Measurements from ENCODE around the gene ASTN2. TPM values are rescaled to one million over a fixed set of nuclear protein-coding genes. Genes with fewer than 3 reads are reported as not detected.

Gene ASTN2
- total RNA-seq, 1 experiment from 2014 or later = 11.5 TPM

DNA sequence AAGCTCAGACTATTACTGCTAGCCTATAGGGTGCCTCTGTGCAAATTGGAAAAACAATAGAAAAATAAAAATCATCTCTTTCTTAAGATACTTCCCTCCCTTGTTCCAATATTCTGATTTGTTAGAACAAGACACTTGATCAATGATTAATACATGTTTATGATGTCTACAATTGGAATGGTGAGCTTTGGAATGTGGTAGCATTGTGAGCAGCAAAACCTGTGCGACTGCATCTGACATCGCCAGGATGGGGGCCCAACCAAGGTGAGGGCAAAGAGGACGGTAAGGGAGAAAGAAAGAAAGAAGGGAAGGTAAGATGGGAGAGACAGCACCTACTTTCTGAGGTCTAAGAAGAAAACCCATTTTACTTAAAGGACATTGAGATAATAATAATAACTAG lies 910.8 kb downstream of the ASTN2 start:
- DNase-seq (ENCODE audit: extremely low read depth, low read depth) = no peak

DNA sequence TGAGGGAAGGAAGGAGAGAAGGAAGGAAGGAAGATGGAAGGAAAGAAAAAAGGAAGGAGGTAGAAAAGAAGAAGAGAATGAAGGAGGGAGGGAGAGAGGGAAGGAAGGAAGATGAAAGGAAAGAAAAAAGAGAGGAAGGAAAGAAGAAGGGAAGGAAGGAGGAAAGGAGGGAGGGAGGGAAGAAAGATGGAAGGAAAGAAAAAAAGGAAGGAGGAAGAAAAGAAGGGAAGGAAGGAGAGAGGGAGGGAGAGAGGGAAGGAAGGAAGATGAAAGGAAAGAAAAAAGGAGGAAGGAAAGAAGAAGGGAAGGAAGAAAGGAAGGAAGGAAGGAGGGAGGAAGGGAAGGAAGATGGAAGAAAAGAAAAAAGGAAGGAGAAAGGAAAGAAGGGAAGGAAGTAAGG lies 912.1 kb downstream of the ASTN2 start:
- DNase-seq (ENCODE audit: extremely low read depth, low read depth) = no peak

GRCh38 chr9:116501871-116502270 lies 913.0 kb downstream of the ASTN2 start:
- DNase-seq (ENCODE audit: extremely low read depth, low read depth) = no peak

DNA sequence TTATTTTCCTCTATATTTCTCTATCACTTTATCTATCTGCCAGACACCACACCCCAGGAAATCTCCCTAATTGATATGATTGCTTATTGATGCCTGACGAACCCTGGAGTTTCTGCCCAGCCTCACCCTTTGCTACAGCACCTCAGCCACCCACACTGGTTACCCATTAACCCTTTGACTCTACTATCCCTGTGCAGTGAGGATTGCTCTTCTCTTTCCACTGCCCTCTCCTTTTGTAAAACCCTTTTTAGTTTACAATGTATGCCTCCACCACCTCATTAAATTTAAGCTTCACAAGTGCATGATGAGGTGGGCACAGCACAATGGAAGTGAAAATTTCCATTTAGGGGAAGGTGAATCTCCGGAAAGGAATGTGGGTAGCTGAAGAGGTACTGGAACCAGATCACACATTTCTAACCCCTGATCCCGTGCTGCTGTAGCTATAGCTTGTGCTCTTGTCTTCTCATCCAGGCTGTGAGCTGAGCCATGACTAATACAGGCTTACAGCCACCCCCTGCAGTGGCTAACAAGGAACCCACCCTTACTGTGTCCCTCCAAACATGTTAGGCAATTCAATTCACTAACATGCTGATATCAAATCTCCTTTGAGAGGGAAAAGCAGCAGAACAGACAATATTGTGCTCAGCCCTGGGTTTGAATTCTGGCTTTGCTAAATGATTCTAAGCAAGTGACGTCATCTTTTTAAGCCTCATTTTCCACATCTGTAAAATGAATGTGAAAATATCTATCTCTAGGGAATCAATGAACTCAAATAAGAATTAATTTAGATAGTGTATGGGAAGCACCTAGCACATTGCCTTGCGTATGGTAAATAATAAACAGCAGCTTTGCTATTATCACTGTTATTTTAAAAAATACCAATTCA lies 914.6 kb downstream of the ASTN2 start:
- no peak for DNase-seq (ENCODE audit: extremely low read depth, low read depth)

DNA sequence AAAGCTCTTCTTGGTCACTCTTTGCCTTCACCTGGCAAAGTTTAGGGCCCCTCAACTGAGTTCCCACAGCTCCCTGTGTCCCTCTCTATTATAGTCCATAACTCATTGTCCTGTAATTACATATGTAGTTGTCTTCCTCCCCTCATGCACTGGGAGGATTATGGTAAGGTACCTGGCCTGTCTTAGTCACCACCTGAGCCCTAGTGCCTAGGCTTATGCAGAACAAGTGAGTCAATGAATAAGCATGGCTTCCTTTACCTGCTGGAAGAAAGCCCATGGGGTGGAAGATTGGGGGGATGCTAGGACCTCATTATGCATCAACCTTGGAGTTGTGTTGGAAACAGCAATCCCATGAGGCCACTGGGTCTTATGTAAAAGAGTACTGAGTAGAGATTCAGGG lies 915.4 kb downstream of the ASTN2 start:
- no peak for DNase-seq (ENCODE audit: extremely low read depth, low read depth)

DNA sequence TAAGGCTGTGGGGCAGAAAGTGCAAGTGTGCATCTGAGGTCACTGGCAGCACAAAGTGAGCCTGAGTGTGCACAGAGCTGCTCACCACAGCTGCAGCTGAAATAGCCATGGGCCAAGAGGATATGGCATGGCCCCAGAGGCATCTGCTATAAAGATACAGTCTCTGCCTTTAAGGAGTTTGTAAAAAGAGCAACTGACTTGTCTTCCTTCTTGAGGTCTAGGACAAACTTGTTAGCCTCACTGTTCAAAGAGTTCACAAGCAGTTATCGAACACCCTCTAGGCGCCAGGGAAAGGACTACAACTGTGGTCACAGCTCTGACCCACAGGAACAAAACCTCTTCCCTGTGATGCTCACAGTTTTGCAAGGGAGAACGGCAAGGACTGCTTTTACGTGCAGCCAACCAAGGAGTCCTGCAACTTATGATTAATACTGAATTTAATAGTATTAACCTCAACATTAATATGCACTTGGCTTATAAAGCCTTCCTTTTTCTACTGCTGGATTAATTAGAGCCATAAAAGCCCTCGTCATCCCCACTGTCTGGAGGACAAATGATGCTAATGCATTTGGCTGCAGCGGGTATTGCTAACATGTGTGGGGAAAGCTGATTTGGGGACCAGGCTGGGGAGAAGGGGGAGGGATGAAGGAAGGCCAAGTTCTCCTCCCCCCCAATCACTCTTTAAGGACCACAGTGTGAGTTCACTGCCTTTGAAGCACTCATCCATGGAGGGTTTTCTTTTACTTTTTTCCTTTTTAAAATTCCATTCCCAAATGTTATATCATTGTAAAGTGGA lies 917.6 kb downstream of the ASTN2 start:
- no peak for DNase-seq (ENCODE audit: extremely low read depth, low read depth)

DNA sequence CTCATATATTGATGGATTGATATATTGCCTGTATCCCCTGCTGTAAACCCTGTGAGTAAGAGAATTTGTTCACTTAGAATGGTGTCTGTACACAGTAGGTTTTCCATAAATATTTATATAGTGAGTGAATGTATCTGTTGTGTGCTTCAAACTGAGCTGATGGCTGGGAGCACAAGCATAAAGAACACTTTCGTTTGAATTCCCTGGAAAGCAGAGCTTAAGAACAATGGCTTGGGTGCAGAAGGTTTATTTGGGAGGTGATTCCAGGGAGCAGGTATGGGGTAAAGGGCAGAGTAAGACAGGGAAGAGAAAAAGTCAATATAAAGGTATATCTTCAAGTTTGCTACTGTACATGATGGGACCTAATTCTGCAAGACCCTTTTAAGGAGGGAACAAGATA lies 918.7 kb downstream of the ASTN2 start:
- DNase-seq (ENCODE audit: extremely low read depth, low read depth) = no peak

GRCh38 chr9:116495725-116496124 lies 919.1 kb downstream of the ASTN2 start:
- DNase-seq (ENCODE audit: extremely low read depth, low read depth) = no peak

DNA sequence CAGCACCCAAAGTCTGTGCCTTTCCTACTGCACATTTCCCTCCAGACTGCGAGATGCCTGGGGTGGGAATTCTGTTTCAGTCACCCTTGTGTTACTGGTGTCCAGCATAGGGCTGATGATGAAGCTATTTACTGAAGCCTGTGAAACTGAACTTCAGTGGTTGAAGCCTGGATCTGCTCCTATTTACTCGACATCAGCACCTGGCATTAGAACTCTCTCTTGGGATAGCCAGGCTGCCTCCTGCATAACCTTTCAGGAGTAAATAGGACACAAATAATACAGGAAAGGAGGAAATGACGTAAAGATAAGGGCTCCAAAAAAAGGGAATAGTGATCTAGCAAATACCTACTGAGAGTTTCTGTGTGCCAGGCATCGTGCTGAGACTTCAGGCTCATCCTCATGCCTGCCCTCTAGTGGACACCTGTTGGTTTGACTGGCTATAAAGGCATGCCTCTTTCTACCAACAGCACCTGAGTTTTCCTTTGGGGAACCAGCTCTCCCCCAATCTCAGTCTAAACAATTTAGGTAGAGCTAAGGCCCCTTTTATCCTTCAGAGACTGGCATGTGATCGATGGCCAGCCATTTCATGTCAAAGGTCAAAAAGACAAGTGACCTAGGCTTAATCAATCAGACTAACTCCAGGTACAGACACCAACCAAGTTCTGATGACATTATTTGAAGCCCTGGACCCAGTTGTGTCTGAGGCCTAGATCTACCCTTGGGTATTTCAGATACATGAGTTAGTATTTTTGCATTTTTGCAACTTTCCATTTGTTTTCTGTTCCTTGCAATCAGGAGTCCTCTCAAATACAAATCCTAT lies 919.8 kb downstream of the ASTN2 start:
- peak; percentile 51 for DNase-seq (ENCODE audit: extremely low read depth, low read depth)

DNA sequence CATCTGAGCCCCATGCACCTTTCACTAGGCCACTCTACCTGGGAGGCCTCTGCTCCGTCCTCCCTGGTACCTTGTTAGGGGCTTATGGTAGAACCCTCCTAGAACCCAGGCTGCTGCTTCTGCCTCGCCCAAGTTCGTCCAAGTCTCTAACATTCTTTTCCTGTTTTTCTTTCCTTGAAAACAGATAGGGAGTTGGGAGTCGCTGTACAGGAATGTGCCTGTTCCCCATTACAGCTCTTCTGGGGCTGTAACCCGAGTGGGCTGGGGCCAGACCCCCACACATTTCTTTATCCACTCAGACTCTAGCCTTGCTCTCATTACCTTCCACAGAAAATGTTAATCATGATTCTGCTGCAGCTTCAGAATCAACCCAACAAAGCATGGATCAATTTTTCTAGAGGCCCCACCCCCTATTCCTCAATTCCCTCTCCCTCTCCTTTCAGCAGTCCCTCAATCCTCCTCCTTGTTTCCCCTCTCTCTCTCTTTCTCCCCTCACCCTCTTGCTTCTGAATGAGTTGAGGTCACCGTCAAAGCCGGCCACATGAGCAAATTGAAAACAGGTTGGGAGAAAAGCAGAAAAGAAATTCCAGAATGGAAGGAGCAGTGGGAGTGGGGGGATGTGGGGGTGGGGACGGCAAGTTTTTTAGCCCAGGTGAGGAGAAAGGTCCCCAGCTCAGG lies 921.5 kb downstream of the ASTN2 start:
- no peak for DNase-seq (ENCODE audit: extremely low read depth, low read depth)

DNA sequence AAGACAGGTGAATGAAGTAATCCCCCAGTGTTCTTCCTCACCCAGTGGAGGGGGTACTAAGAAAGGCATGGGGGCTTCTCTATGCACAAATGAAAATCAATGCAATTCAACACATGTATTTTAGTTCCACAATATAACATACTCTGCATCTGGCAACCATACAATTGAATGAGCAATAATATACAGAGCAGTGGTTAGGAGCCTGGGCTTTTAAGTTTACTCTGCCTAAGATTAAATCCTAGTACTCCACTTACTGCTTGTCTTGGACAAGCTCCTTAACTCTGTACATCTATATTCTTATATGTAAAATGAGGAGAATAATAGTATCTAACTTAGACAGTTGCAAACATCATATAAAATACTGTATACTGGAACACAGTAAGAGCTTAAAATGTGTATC lies 923.2 kb downstream of the ASTN2 start:
- DNase-seq (ENCODE audit: extremely low read depth, low read depth) = no peak

- no peak for DNase-seq (ENCODE audit: extremely low read depth, low read depth)
Observed at GRCh38 chr9:116491219-116491618, 923.6 kb downstream of the ASTN2 start.

- no peak for DNase-seq (ENCODE audit: extremely low read depth, low read depth)
Observed at GRCh38 chr9:116490321-116490720, 924.5 kb downstream of the ASTN2 start.

DNA sequence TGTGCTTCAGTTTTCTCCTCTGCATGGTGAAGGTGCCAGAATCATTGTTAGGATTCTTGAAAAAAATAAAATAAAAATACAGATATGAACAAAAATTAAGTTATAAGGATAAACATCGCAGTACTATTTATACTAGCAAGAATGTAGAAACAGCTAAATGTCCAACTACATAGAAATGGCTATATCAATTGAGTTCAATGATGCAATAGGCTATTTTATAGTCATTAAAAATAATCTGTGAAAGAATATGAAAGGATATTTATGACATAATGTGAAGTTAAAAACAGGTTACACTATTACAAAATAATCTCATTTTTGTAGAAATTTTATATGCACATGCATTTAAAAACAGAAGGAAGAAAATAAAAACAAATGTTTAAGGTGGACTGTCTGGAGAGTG lies 926.5 kb downstream of the ASTN2 start:
- no peak for DNase-seq (ENCODE audit: extremely low read depth, low read depth)

DNA sequence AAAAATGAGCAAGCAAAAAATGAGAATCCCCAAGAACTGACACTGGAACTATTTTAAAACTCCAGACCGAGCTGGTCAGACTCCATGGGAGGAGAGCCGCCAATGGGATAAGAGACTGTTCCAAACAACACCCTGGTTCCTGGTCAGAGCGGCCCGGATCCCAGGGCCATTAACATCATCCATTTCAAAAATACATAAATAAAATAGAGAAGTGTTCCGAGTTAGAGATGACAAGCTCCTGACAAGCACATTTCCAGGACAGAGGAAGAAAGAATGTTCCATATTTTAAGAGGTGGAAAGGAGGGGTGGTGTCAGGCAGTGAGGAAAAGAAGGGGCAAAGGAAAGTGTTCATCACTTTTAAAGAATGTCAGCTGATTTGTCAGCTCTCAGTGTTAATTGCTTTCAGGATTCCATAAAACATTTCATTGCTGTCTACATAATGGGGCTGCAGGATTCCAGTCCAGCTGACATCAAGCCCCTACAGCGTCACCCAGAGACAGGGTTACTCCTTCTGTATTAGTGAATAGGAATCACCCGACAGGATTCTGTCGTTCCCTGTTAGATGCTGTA lies 930.3 kb downstream of the ASTN2 start:
- DNase-seq (ENCODE audit: extremely low read depth, low read depth) = no peak

GRCh38 chr9:116483622-116484491 lies 931.0 kb downstream of the ASTN2 start:
- no peak for DNase-seq (ENCODE audit: extremely low read depth, low read depth)

DNA sequence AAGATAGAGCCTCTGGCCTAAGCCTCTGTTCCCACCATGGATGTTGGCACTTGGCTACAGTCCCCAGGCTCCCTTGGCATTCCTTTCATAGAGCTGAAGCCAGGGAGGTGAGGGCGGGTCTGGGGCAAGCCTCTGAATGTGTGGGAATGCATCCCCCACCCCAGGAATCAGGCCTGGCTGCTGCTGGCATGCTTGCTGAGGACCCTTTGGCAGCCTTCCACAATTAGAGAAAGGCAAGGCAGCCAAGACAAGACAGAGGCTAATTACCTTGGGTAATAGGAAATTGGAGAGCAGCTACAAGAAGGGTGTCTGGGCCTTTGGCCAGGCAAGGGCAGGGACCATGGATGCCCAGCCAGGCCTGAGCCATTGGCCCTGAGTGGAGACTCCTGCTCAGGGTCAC lies 932.1 kb downstream of the ASTN2 start:
- DNase-seq (ENCODE audit: extremely low read depth, low read depth) = no peak

GRCh38 chr9:116480700-116481099 lies 934.2 kb downstream of the ASTN2 start:
- DNase-seq (ENCODE audit: extremely low read depth, low read depth) = no peak

DNA sequence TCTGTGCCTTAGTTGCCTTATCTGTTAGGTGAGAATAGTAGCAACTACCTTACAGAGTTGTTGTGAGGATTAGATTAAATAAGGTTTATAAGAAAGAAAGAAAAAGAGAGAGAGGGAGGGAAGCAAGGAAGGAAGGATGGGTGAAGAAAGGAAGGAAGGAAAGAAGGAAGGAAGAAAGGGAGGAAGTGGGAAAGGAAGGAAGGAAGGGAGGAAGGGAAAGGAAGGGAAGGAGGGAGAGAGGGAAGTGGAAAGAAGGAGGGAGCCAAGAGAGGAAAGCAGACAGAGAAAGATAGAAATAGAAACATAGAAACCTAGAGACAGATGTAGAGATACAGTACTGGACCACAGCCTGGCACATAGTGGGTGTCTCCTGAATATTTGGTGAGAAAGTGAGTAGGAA lies 934.9 kb downstream of the ASTN2 start:
- DNase-seq (ENCODE audit: extremely low read depth, low read depth) = no peak
